NCI-H146 treated with DMSO at 0.1 percent for 48 hours (cell line): Measurements from ENCODE around the gene COG7.
"Not testable (repeated sequence)": the region's sequence is repeated elsewhere in the genome, so short reads cannot be mapped to it uniquely, and the experiment has no call there.

Experiments used
- DNase-seq: peaks from one replicate; lab custom pipeline; 2025; ENCODE audit not compliant: unreplicated experiment; lab: John Stamatoyannopoulos, UW

Gene COG7

GRCh38 chr16:23452572-23453337 lies at the start of gene COG7:
COG7 (minus strand) TSS chr16:23453189; CDS start chr16:23452994, 195 bp downstream.
- DNase-seq: peak; percentile 81

DNA sequence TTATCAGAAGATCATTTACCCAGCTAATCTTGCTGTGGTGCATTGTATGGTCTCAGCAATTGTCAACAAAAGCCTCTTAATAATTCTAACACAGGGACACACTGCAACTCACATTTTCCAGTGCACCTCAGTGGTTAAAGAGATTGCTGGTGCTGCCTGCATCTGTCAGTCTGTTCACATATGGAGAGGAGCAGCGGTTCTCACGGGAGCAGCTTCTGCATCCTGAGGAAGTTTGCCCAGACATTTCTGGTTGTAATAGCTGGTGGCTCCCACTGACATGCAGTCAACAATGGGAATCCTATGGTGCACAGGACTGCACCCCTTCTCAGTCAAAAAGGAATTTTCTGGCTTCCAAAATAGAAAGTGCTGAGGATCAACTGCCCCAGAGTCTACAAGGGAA lies 49.5 kb upstream of the COG7 start:
- no peak for DNase-seq

GRCh38 chr16:23501291-23501690 lies 48.3 kb upstream of the COG7 start:
- no peak for DNase-seq

- no peak for DNase-seq
Measured at GRCh38 chr16:23500862-23501225, 47.9 kb upstream of the COG7 start.

GRCh38 chr16:23500212-23500861 lies 47.3 kb upstream of the COG7 start:
- no peak for DNase-seq

- no peak for DNase-seq
Measured at GRCh38 chr16:23499801-23500200, 46.8 kb upstream of the COG7 start.

GRCh38 chr16:23498863-23499262 lies 45.9 kb upstream of the COG7 start:
- no peak for DNase-seq

DNA sequence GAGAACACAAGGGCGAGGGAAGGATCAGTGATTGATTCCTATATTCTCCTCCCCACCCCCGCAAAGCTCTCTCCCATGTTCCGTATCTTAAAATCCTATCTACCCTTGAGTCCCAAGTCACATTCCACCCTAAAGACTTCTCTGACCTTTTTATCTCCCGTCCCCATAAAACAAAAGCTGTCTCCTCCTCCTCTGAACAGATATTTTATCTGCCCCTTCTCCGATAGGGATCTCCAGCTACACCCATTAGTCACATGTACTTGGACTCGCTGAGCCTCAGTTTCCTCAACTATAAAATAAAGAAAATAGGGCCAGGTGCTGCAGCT lies 44.5 kb upstream of the COG7 start:
- no peak for DNase-seq

DNA sequence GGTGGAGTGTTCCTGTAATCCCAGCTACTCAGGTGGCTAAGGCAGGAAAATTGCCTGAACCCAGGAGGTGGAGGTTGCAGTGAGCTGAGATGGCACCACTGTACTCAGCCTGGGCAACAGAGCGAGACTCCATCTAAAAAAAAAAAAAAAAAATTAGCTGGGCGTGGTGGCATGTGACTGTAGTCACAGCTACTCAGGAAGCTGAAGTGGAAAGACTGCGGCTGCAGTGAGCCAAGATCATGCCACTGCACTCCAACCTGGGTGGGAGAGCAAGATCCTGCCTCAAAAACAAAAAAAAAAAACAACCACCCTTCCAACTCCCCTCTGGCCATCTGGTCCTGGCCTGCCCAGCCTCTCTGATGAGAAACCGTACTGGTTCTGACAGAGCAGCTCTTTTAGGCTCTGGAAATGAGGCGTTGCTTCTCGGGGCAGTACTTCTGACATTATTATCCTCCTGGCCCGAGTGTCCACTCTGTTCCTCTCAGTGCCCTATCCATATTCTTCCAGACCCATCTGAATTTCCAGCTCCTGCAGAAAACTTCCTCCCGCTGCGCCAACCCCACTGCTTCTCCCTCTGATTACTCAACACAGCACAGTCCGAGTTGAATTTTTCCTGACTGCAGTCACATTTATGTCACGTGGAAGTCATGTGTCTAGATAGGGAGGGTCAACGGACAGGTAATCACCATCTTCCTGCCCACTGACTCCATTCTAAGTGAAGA lies 44.0 kb upstream of the COG7 start:
- DNase-seq: no peak

GRCh38 chr16:23495671-23496070 lies 42.7 kb upstream of the COG7 start:
- no peak for DNase-seq

- no peak for DNase-seq
Measured at GRCh38 chr16:23494188-23494587, 41.2 kb upstream of the COG7 start.

- no peak for DNase-seq
Measured at GRCh38 chr16:23491490-23492391, 38.8 kb upstream of the COG7 start.

DNA sequence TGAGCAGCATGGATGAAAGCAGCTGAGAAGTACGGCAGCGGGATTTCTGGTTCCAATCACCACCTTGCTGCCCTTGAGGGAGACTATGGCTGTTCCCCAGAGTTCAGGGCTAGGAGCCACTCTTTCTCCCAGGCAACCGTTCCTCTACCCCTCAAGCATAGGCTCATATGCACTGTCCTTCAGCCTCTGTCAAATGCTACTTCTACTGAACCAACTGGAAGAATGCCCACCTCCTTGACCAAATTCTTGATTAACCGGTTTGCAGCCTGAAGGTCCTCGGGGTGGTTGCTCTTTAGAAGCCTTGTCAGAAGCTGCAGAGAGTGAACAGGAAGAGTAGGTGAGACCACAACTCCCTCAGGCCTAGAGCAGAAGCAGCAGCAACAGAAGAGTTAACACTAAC lies 33.5 kb upstream of the COG7 start:
- DNase-seq: no peak

- no peak for DNase-seq
Measured at GRCh38 chr16:23485841-23486240, 32.9 kb upstream of the COG7 start.

GRCh38 chr16:23485257-23485614 lies 32.2 kb upstream of the COG7 start:
- DNase-seq: no peak

DNA sequence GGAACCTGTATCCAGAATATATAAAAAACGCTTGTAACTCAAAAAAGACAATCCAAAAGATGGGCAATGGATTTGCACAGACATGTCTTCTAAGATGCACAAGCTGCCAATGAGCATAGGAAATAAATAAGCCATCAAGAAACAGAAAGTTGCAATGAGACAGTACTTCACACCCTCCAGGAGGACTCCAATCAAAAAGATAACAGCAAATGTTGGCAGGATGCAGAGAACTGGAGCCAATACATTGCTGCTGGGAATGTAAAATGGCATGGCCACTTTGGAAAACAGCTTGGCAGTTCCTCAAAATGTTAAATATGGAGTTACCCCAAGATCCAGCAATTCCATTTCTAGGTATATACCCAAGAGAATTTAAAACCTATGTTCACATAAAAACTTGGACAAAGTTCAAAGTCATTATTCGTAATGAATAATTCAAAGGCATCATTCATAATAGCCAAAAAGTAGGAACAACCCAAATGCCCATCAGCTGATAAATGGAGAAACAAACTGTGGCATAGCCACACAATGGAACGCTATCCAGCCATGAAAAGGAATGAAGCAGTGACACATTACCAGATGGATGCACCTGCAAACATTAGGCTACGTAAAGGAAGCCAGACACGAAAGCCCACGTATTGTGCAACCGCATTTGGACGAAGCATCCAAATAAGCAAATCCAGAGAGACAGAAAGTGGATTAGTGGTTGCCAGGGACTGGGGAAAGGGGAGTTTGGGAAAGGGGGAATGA lies 31.7 kb upstream of the COG7 start:
- DNase-seq: no peak

GRCh38 chr16:23483492-23483891 lies 30.5 kb upstream of the COG7 start:
- DNase-seq: not testable (repeated sequence)

DNA sequence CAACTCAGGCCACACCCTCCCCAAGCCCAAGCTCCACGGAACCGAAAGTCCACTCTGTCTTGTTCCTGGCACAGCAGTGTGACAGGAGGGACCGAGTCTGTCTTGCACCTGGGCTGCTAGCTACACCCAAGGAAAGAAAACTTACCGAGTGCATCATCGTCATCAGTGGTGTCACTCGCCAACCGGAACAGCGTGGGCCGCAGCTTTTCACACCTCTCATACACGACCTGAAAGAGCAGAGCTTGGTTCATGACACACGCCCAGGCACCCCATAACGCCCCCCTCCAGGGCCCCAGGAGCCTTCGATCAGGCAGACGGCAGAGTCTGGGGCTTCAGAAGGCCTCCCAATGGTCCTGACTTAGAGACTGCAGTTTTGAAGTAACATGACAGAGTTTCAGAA lies 29.8 kb upstream of the COG7 start:
- DNase-seq: no peak

DNA sequence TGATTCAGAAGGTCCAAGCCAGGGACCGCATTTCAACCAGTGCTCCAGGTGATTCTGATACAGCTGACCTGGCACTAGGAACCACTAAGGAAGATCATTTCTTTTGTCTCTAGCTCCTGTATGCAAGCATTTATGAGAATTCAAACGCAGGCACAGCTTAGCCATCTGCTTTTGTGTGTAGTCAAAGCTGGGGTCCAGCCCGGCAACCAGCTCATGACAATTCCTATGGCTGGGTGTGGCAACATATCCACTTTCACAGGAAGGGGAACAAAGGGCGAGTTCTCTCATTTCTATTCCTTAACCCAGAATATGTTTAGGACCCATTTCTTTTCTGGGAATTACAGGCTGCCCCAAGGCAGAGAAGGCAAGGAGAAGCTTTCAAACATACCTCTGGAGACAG lies 27.3 kb upstream of the COG7 start:
- no peak for DNase-seq

GRCh38 chr16:23479138-23479537 lies 26.1 kb upstream of the COG7 start:
- DNase-seq: no peak

- no peak for DNase-seq
Measured at GRCh38 chr16:23478566-23478965, 25.6 kb upstream of the COG7 start.
